ENCODE data around the gene HOXC10. TPM values are rescaled to one million over a fixed set of nuclear protein-coding genes. Genes with fewer than 3 reads are reported as not detected.

HOXC10 gene
- total and polyA plus RNA-seq, 9 donors: 0.15 to 15.4 (median 2.0) TPM; not detected in 2

DNA sequence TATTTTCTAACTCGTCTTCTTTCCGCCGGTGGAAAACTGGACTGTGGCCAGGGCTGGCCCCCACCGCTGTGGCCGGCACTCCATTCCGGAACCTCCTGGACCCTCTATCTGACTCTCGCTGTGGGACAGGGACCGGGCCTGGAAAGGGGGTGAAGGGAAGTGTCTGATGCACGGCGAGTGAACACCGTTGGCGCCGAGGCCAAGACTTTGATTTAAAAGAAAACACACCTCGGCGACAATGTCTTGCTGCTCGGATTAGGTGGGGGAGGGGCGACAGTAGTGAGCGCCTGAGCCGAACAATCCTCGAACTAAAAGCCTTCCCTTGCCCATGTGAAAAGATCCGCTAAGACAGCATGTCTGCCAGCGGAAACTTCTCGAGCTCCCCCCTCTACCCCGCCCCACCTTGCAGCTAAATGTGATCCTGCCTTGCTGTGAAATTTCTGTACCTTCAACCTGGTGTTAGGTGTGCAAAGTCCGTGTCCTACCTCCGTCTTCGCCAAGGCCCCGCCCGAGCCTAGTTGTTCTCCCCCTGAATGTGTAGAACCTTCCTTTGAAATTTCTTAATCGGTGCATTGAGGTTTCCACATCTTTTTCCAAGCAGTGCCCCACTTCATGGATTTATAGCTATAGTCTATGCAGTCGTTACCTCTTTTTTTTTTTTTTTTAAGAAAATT lies 9.3 kb upstream of the HOXC10 start:
- no peaks in the 10 kb centered on the region for H3K36me3 ChIP-seq
- TF ChIP-seq EP300 (IDR thresholded peaks at IDR 0.05) (no peak), CTCF (IDR thresholded peaks at IDR 0.05) (no peak), POLR2A (IDR thresholded peaks at IDR 0.05) (no peak)
- peaks cover 2% of the 10 kb centered on the region for H3K4me1 ChIP-seq (ENCODE audit: insufficient read depth)
- H3K9me3 ChIP-seq: no peaks in the 10 kb centered on the region
- peak in 1 of 5 donors; percentile 36 for DNase-seq
- intact Hi-C loops (cut with DNase I): no loop called here
- H3K27ac ChIP-seq: no peak overlapping the region
- no peak overlapping the region for H3K4me3 ChIP-seq
- WGBS, 3 donors: 11 to 40% (median 12%) methylated on average over 31 of the region's 31 CpGs
- H3K27me3 ChIP-seq: no peaks in the 10 kb centered on the region

DNA sequence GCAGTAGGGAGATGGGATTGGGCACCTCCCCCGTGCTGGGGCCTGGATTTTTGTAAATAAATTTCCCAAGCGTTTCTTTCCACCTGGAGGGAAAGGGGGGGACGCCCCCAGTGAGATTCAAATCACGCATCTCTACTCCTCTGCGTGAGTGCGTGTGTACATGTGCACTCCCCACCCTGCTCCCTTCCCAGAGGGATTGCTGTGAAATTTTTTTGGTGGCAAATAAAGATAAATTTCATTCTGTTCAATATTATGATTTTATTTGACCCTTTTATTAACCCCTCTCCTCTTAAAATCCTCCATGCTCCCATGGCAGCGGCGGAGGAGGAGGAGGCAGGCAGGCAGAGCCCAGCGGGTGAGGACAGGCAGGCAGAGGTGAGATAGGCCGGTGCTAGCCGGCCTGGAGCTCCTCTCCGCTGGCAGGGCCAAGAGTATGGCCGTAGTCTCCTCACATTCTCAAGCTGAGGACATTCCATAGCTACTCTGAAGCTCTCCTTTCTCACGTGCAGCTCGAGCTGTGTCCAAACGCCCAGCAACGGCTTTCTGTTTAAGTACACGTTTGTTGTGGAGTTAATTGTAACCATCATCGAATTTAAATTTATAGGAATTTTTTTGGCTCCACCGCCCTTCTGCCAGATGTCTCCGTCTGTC lies 8.6 kb upstream of the HOXC10 start:
- no peak overlapping the region for H3K4me3 ChIP-seq
- intact Hi-C loops (cut with DNase I): no loop called here
- H3K27ac ChIP-seq: no peak overlapping the region
- DNase-seq: no peak
- WGBS, 3 donors: 15 to 34% (median 16%) methylated on average over 21 of the region's 21 CpGs
- H3K36me3 ChIP-seq: no peaks in the 10 kb centered on the region
- H3K27me3 ChIP-seq: no peaks in the 10 kb centered on the region
- peaks cover 2% of the 10 kb centered on the region for H3K4me1 ChIP-seq (ENCODE audit: insufficient read depth)
- H3K9me3 ChIP-seq: no peaks in the 10 kb centered on the region
- TF ChIP-seq POLR2A (IDR thresholded peaks at IDR 0.05): no peak
- no peak for TF ChIP-seq CTCF (IDR thresholded peaks at IDR 0.05)
- no peak for TF ChIP-seq EP300 (IDR thresholded peaks at IDR 0.05)

- Histone ChIP-seq H3K27ac (no peak overlapping the region), H3K27me3 (no peaks in the 10 kb centered on the region), H3K4me3 (no peak overlapping the region), H3K9me3 (no peaks in the 10 kb centered on the region), H3K4me1 (ENCODE audit: insufficient read depth) (peaks cover 2% of the 10 kb centered on the region), H3K36me3 (no peaks in the 10 kb centered on the region)
- 17 to 57% (median 17%) methylated on average over 9 of the region's 9 CpGs for WGBS, 3 donors
- TF ChIP-seq CTCF (IDR thresholded peaks at IDR 0.05) (no peak), EP300 (IDR thresholded peaks at IDR 0.05) (no peak), POLR2A (IDR thresholded peaks at IDR 0.05) (no peak)
- intact Hi-C loops (cut with DNase I): no loop called here
- no peak for DNase-seq
Measured at GRCh38 chr12:53976823-53977595, 7.9 kb upstream of the HOXC10 start.

DNA sequence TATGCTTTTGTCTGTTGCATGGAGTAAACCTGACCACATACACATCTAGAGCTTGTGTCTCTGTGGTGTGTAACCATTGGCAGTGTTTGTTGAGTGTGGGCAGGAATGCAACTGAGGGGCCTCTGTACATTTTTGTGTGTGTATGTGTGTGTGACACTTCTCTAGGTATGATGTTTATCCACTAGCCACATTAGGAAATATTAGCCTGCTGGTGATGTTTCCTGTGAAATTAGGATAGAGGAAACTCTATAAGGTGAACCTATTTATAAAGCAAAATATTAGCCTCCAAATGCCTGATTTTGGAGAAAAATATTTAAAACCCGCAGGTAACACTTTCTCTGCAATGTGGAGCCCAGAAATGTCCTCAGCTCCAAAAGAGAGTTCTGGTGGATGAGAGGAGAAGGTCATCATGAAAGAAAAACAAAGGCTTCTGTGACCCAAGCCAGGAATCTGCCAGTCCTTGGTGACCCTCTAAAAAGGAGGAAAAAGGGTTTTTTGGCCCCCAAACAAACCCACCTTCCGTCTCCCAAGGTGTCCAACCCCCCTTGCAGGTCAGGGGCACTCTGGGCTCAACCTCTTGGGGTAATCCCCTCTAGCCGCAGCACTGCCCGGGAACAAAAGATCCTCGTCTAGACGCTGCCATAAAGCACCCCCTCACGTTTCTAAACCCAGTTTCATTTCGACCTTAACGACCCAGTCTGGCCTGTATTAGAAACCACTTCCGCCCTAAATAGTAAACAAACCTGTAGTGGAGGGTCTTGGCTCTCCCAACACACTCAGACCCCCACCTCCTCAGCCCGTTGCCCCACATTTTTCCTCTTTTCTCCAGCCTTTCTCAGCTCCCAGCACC lies 7.1 kb upstream of the HOXC10 start:
- WGBS, 3 donors: 5 to 28% (median 8%) methylated on average over 11 of the region's 11 CpGs
- no peak overlapping the region for H3K27ac ChIP-seq
- H3K4me1 ChIP-seq (ENCODE audit: insufficient read depth): peaks cover 2% of the 10 kb centered on the region
- H3K9me3 ChIP-seq: no peaks in the 10 kb centered on the region
- no peaks in the 10 kb centered on the region for H3K36me3 ChIP-seq
- no peak overlapping the region for H3K4me3 ChIP-seq
- H3K27me3 ChIP-seq: no peaks in the 10 kb centered on the region
- DNase-seq: no peak
- intact Hi-C loops (cut with DNase I): no loop called here
- TF ChIP-seq EP300 (IDR thresholded peaks at IDR 0.05): no peak

Measured in ovary (tissue), 9 donors.